NCI-H2029 treated with DMSO at 0.1 percent for 48 hours (cell line): ENCODE measurements around the gene ELF1.
"Not testable (repeated sequence)": the region's sequence is repeated elsewhere in the genome, so short reads cannot be mapped to it uniquely, and the experiment has no call there.

Experiments used
- DNase-seq: peaks from one replicate; lab custom pipeline; 2025; lab: John Stamatoyannopoulos, UW

ELF1 gene

DNA sequence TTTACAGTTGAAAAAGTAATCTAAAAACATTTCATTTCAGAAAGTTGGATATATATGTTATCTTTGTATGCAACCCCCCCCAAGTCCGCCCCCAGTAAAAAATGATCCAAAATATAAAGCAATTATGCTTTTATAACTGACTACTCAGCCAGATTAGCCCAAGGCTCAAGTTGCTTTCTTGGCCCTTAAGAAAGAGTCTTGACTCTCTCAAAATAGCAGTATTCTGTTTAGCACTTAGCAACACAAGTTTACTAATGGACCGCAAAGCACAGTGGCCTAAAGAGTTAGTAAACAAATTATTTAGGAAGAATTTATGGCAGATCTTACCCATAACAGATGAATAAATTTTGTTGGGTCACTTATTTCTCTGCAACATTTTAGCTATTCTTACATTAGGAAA, 86.9 kb downstream of the ELF1 start:
- no peak for DNase-seq

GRCh38 chr13:40931719-40932118, 87.4 kb downstream of the ELF1 start:
- no peak for DNase-seq

GRCh38 chr13:40929883-40930282, 89.2 kb downstream of the ELF1 start:
- not testable (repeated sequence) for DNase-seq

DNA sequence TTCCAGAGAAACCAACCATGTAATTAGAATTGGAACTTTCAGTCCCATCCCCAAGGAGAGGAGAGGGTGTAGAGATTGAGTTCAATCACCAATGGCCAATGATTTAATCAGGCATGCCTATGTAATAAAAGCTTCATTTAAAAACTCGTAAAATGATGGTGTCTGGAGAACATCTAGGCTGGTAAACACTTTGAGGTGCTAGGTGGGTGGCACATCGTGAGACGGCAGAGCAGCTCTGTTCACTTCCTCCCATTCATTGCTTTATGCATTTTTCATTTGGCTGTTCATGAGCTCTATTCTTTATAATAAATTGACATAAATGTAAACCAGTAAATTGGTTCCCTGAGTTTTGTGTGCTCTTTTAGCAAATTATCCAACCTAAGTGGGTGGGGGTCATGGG, 90.1 kb downstream of the ELF1 start:
- no peak for DNase-seq

DNA sequence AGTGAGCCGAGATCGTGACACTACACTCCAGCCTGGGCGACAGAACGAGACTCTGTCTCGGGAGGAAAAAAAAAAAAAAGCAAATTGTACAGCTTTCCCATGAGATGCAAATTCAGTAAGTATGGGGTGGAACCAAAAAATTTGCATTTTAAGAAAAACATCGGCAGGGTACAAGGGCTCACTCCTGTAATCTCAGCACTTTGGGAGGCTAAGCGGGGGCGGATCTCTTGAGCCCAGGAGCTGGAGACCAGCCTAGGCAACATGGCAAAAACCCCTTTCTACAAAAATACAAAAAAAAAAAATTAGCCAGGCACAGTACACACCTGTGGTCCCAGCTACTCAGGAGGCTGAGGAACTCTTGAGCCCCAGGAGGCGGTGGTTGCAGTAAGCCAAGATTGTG, 91.2 kb downstream of the ELF1 start:
- no peak for DNase-seq

DNA sequence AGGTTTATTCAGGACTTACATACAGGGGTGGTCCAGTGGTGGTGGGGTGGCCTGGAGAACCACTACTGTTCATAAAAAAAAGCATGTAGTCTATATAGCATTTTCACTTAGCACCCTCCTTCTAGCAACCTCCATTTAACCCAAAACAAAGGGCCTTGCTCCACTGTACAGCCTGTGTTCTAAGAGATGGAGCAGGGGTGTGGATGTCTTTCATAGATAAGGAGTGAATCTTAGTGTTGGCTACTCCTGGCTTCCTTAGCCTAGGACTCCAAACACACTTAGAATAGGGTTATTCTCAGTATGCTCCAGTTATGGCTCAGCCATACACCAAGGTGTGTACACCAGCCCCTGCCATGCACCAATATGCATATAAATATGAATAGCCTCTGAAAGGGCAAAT, 95.2 kb downstream of the ELF1 start:
- no peak for DNase-seq

DNA sequence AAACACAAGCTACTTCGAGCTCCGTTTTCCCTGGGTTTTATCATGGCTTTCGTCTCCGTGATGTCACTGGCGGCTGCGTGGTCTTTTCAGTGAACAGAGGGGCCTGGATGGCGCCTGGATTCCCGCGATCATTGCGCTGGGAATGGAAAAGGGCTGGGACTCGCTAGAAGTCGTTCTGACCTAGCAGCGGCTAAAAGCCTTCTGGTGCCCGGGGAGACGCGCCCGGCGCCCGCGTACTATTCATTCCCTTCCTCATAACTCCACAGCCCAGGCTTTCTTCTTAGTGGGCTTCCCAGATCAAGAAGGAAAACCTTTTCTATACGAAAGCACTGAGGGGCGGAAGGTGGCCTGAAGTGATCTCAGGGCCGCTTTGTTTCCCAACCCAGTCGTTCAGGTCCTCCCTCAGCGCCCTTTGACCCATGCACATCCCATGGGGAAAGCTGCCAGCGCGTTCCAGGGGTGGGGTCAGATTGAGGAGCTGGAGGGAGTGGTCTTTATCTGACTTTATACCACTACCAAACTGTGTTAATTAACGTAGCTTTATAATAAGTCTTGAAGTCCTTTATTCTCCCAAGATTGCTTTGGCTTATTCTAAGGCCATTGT, 96.6 kb downstream of the ELF1 start:
- DNase-seq, result no peak

- DNase-seq, result no peak
Observed at GRCh38 chr13:40920826-40921225, 98.3 kb downstream of the ELF1 start.

GRCh38 chr13:40919901-40920300, 99.2 kb downstream of the ELF1 start:
- not testable (repeated sequence) for DNase-seq

- no peak for DNase-seq
Observed at GRCh38 chr13:40916207-40916998, 102.7 kb downstream of the ELF1 start.

DNA sequence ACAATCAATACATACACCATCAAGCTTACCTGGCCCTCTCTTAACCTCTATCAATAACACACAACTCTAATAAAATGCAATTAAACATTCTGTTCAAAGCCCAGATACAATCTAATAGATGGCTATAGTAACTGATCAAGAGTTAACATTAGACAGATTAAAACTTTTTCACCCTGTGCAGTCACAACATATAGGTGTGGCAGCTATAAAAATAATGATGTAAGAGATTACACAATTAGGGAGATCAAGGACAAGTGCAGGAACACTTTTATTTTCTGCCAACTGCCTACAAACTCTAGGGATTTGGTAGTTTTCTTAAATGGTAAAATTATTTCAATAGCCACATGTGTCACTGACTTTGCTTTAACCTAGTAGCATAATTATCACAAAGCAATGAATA, 104.3 kb downstream of the ELF1 start:
- not testable (repeated sequence) for DNase-seq

DNA sequence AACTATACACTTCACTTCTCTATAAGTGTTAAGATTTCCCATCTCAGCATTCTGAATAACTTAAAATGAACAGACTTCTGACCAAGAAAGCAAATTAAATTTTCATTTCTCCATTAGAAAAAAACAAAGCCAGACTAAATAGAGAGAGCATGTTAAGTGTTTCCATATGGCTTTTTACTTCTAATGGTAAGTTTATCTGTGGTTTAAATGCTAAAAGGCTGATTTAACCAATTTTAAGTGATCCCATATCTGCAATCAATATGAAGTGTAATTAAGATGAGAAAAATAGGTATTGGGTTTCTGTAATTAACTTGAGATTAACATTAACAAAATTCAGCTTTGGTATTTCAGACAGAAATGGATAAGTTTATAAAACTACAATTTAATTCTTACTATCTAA, 107.8 kb downstream of the ELF1 start:
- no peak for DNase-seq

DNA sequence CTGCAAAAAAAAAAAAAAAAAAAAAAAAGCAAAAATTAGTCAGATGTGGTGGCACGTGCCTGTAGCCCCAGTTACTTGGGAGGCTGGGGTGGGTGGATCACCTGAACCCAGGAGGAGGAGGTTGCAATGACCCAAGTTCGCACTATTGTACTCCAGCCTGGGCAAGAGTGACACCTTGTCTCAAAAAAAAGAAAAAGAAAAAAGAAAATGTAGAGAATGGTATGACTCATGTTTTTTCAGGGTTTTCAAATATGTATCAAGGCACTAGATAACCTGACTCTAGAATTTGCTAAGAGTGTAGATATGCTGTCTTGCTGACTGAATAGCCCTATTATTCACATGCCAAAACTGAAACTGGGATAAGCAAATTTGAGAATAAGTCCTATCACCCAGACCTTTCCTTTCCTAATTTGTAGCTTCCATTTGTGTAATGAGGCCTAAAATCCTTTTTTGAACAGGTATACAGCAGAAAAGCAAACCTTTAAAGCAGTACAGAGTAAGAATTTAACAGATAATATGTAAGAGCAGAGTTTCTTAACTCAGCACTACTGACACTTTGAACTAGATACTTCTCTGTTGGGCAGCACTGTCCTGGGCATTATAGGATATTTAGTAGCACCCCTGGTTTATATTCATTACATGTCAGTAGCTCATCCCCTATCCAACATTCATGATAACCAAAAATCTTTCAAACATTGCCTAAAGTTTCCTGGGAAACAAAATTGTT, 108.6 kb downstream of the ELF1 start:
- DNase-seq, result no peak

- not testable (repeated sequence) for DNase-seq
Observed at GRCh38 chr13:40909541-40910200, 109.4 kb downstream of the ELF1 start.

DNA sequence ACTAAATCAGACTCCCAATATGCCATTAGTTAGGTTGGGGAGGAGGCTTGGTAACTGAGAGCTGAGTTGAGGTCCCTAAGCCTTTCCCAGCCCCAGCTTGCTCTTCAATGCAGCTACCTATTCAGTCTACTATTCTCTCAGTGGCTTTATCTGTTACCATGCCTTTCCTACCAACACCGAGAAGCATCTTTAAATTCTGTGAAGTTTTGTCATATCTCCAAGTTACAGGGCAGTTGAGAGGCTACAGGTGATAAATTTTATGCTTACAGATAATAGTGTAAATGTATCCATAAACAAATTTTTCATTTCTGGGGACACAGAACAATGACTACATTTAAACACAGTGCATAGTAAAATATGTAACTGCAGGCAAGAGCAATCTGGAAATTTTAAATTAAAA, 110.6 kb downstream of the ELF1 start:
- DNase-seq, result no peak

DNA sequence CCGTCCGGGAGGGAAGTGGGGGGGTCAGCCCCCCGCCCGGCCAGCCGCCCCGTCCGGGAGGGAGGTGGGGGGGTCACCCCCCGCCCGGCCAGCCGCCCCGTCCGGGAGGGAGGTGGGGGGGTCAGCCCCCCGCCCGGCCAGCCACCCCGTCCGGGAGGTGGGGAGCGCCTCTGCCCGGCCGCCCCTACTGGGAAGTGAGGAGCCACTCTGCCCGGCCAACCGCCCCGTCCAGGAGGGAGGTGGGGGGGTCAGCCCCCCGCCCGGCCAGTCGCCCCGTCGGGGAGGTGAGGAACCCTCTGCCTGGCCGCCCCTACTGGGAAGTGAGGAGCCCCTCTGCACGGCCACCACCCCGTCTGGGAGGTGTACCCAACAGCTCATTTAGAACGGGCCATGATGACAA, 118.1 kb downstream of the ELF1 start:
- DNase-seq, result not testable (repeated sequence)

GRCh38 chr13:40900568-40900967, 118.5 kb downstream of the ELF1 start:
- not testable (repeated sequence) for DNase-seq

GRCh38 chr13:40897053-40897452, 122.1 kb downstream of the ELF1 start:
- DNase-seq, result no peak

- DNase-seq, result peak; percentile 2
Observed at GRCh38 chr13:40895227-40896184, 123.6 kb downstream of the ELF1 start.

GRCh38 chr13:40893573-40893972, 125.5 kb downstream of the ELF1 start:
- not testable (repeated sequence) for DNase-seq

GRCh38 chr13:40886017-40886416, 133.1 kb downstream of the ELF1 start:
- DNase-seq, result no peak
